SK-N-MC (cell line): ENCODE data around the gene CRTC3.

Source experiments
- EZH2 ChIP-seq: fragments of 200-600 bp; sonication (generic); IDR thresholded peaks from one replicate; pipeline ENCODE4 v1.6.1; 2017; ENCODE audit warnings: antibody characterized with exemption
- FOXP2 ChIP-seq: optimal IDR thresholded peaks from 2 replicates; pipeline ENCODE3; 2011; ENCODE audit warnings: mild to moderate bottlenecking, moderate library complexity; ENCODE audit not compliant: insufficient read depth; ENCODE audit errors: extremely low read length, control extremely low read depth
- POLR2AphosphoS5 ChIP-seq: IDR thresholded peaks from 2 replicates; pipeline ENCODE4 v1.6.1; 2012; ENCODE audit warnings: mild to moderate bottlenecking, low read depth, low read length, borderline replicate concordance

DNA sequence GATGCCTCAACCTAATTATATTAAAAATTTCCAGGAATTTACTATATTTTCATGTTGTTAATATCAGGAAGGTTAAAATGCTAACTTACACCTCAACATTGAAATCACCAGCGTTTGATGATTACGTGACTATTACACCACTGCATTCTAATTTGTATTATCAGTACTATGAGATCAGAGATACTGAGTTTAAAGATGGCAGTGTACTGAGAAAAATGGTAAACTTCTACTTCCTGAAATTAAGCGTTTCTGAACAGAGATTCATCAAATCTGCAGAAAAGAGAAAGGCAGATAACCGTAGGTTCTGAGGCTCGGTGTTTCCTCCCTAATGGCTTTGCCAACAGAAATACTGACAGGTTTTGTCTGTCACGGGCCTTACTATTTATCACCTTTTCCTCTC is 69.9 kb downstream of the CRTC3 start:
- TF ChIP-seq EZH2, result no peak
- TF ChIP-seq POLR2AphosphoS5, result no peak
- no peak for TF ChIP-seq FOXP2
